D721Med (cell line): ENCODE data around the gene NTRK2.

Source experiments
- DNase-seq: peaks from one replicate; pipeline ENCODE4 v3.0.0; 2011; ENCODE audit warnings: low spot score; ENCODE audit not compliant: insufficient read length
- FAIRE-seq: peaks from 2 replicates; lab custom pipeline; 2011; peaks lifted over from hg19 to GRCh38; lab: Jason Lieb, UNC
- CTCF ChIP-seq: IDR thresholded peaks from 2 replicates; pipeline ENCODE4 v1.5.1; 2012; ENCODE audit warnings: mild to moderate bottlenecking, control low read depth; ENCODE audit not compliant: insufficient read depth; ENCODE audit errors: missing control alignments

NTRK2 gene

GRCh38 chr9:84794981-84795637, 125.6 kb downstream of the NTRK2 start:
- FAIRE-seq = no peak
- TF ChIP-seq CTCF = no peak

GRCh38 chr9:84796404-84796803, 126.9 kb downstream of the NTRK2 start:
- DNase-seq (no peak), FAIRE-seq (no peak)
- no peak for TF ChIP-seq CTCF

More at GRCh38 chr9:84794981-84795637, 125.6 kb downstream of the NTRK2 start:
- no peak for DNase-seq

- no peak for TF ChIP-seq CTCF
- no peak for FAIRE-seq
- no peak for DNase-seq
Observed at GRCh38 chr9:84799251-84799650, 129.7 kb downstream of the NTRK2 start.

GRCh38 chr9:84804951-84805694, 135.6 kb downstream of the NTRK2 start:
- DNase-seq (no peak), FAIRE-seq (no peak)

GRCh38 chr9:84807431-84807830, 137.9 kb downstream of the NTRK2 start:
- FAIRE-seq = no peak
- TF ChIP-seq CTCF = no peak
- DNase-seq = no peak

More at GRCh38 chr9:84804951-84805694, 135.6 kb downstream of the NTRK2 start:
- TF ChIP-seq CTCF = no peak

GRCh38 chr9:84807870-84808390, 138.4 kb downstream of the NTRK2 start:
- no peak for FAIRE-seq

More at GRCh38 chr9:84807870-84808390, 138.4 kb downstream of the NTRK2 start:
- TF ChIP-seq CTCF = no peak
- DNase-seq = no peak
